BLaER1 (cell line): ENCODE results near the gene COL4A6.

Source experiments
- H3K27ac ChIP-seq: shearing (Covaris generic); formaldehyde crosslinking; 2 replicates; pipeline ENCODE4 v1.8.1; 2022
- H3K27me3 ChIP-seq: shearing (Covaris generic); formaldehyde crosslinking; 2 replicates; pipeline ENCODE4 v1.8.1; 2022
- H3K36me3 ChIP-seq: shearing (Covaris generic); formaldehyde crosslinking; 2 replicates; pipeline ENCODE4 v1.8.1; 2022
- H3K4me1 ChIP-seq: shearing (Covaris generic); formaldehyde crosslinking; 2 replicates; pipeline ENCODE4 v1.8.1; 2022
- H3K4me2 ChIP-seq: shearing (Covaris generic); formaldehyde crosslinking; 2 replicates; pipeline ENCODE4 v1.8.1; 2022
- H3K4me3 ChIP-seq: shearing (Covaris generic); formaldehyde crosslinking; 2 replicates; pipeline ENCODE4 v1.8.1; 2022
- H3K9ac ChIP-seq: shearing (Covaris generic); formaldehyde crosslinking; 2 replicates; pipeline ENCODE4 v1.8.1; 2022
- H3K9me3 ChIP-seq: shearing (Covaris generic); formaldehyde crosslinking; 2 replicates; pipeline ENCODE4 v1.8.1; 2022
- H4K20me1 ChIP-seq: shearing (Covaris generic); formaldehyde crosslinking; 2 replicates; pipeline ENCODE4 v1.8.1; 2022
- Cebpa-rat ChIP-seq: shearing (Covaris generic); IDR thresholded peaks from 2 replicates; pipeline ENCODE4 v1.8.1; 2022

COL4A6 gene

GRCh38 chrX:108230574-108230973 lies 207.6 kb downstream of the COL4A6 start:
- Histone ChIP-seq H3K27ac (no peak overlapping the region), H3K4me1 (peaks cover 2% of the 10 kb centered on the region), H4K20me1 (no peaks in the 10 kb centered on the region; the same call in 1 of the 2 replicates), H3K27me3 (peaks cover 97% of the 10 kb centered on the region), H3K4me3 (no peak overlapping the region), H3K36me3 (no peaks in the 10 kb centered on the region), H3K4me2 (no peak overlapping the region), H3K9me3 (no peaks in the 10 kb centered on the region), H3K9ac (no peak overlapping the region)
- TF ChIP-seq Cebpa-rat = no peak

GRCh38 chrX:108224727-108225621 lies 213.2 kb downstream of the COL4A6 start:
- H3K9me3 ChIP-seq = no peaks in the 10 kb centered on the region
- no peak overlapping the region for H3K9ac ChIP-seq
- no peak overlapping the region for H3K4me3 ChIP-seq
- H3K36me3 ChIP-seq = no peaks in the 10 kb centered on the region
- no peak for TF ChIP-seq Cebpa-rat
- H3K27ac ChIP-seq = no peak overlapping the region
- peak overlapping the region; percentile 45 for H3K4me2 ChIP-seq
- H4K20me1 ChIP-seq = peaks cover 5% of the 10 kb centered on the region; the same call in 1 of the 2 replicates
- H3K4me1 ChIP-seq = peaks cover 9% of the 10 kb centered on the region
- peaks cover 95% of the 10 kb centered on the region for H3K27me3 ChIP-seq

- H4K20me1 ChIP-seq = peaks cover 5% of the 10 kb centered on the region; the same call in 1 of the 2 replicates
- no peaks in the 10 kb centered on the region for H3K9me3 ChIP-seq
- H3K4me2 ChIP-seq = no peak overlapping the region
- TF ChIP-seq Cebpa-rat = no peak
- no peak overlapping the region for H3K4me3 ChIP-seq
- H3K27me3 ChIP-seq = peaks cover 95% of the 10 kb centered on the region
- no peak overlapping the region for H3K9ac ChIP-seq
- peaks cover 9% of the 10 kb centered on the region for H3K4me1 ChIP-seq
- H3K36me3 ChIP-seq = no peaks in the 10 kb centered on the region
- no peak overlapping the region for H3K27ac ChIP-seq
Observed at GRCh38 chrX:108224218-108224617, 214.0 kb downstream of the COL4A6 start.

- H3K27me3 ChIP-seq = peaks cover 95% of the 10 kb centered on the region
- no peak overlapping the region for H3K9ac ChIP-seq
- peaks cover 5% of the 10 kb centered on the region; the same call in 1 of the 2 replicates for H4K20me1 ChIP-seq
- H3K27ac ChIP-seq = no peak overlapping the region
- H3K36me3 ChIP-seq = no peaks in the 10 kb centered on the region
- H3K4me1 ChIP-seq = peaks cover 9% of the 10 kb centered on the region
- TF ChIP-seq Cebpa-rat = no peak
- no peaks in the 10 kb centered on the region for H3K9me3 ChIP-seq
- H3K4me3 ChIP-seq = no peak overlapping the region
- H3K4me2 ChIP-seq = no peak overlapping the region
Observed at GRCh38 chrX:108223585-108223984, 214.6 kb downstream of the COL4A6 start.

GRCh38 chrX:108221301-108221864 lies 216.8 kb downstream of the COL4A6 start:
- H3K4me2 ChIP-seq = no peak overlapping the region
- no peak overlapping the region for H3K27ac ChIP-seq
- no peak for TF ChIP-seq Cebpa-rat
- peaks cover 5% of the 10 kb centered on the region; the same call in 1 of the 2 replicates for H4K20me1 ChIP-seq
- H3K4me1 ChIP-seq = peaks cover 9% of the 10 kb centered on the region
- no peaks in the 10 kb centered on the region for H3K36me3 ChIP-seq
- H3K9me3 ChIP-seq = no peaks in the 10 kb centered on the region
- H3K4me3 ChIP-seq = no peak overlapping the region
- no peak overlapping the region for H3K9ac ChIP-seq
- peaks cover 97% of the 10 kb centered on the region for H3K27me3 ChIP-seq

GRCh38 chrX:108219949-108220601 lies 218.1 kb downstream of the COL4A6 start:
- no peak for TF ChIP-seq Cebpa-rat
- Histone ChIP-seq H3K4me1 (peaks cover 2% of the 10 kb centered on the region), H3K36me3 (no peaks in the 10 kb centered on the region), H3K4me3 (no peak overlapping the region), H3K4me2 (no peak overlapping the region), H3K27ac (no peak overlapping the region), H3K9ac (no peak overlapping the region), H4K20me1 (peaks cover 1% of the 10 kb centered on the region; the same call in 1 of the 2 replicates), H3K9me3 (no peaks in the 10 kb centered on the region), H3K27me3 (peaks cover 97% of the 10 kb centered on the region)

GRCh38 chrX:108217876-108218275 lies 220.3 kb downstream of the COL4A6 start:
- no peak for TF ChIP-seq Cebpa-rat
- H3K4me1 ChIP-seq = no peaks in the 10 kb centered on the region
- H3K9me3 ChIP-seq = no peaks in the 10 kb centered on the region
- H3K27me3 ChIP-seq = peaks cover 98% of the 10 kb centered on the region
- no peak overlapping the region for H3K9ac ChIP-seq
- H3K36me3 ChIP-seq = no peaks in the 10 kb centered on the region
- no peaks in the 10 kb centered on the region; the same call in 1 of the 2 replicates for H4K20me1 ChIP-seq
- H3K4me3 ChIP-seq = no peak overlapping the region
- no peak overlapping the region for H3K4me2 ChIP-seq
- no peak overlapping the region for H3K27ac ChIP-seq

- Histone ChIP-seq H3K9ac (no peak overlapping the region), H3K4me3 (no peak overlapping the region), H3K27ac (no peak overlapping the region), H4K20me1 (no peaks in the 10 kb centered on the region; the same call in 1 of the 2 replicates), H3K9me3 (no peaks in the 10 kb centered on the region), H3K36me3 (no peaks in the 10 kb centered on the region), H3K27me3 (peaks cover 97% of the 10 kb centered on the region), H3K4me2 (no peak overlapping the region), H3K4me1 (no peaks in the 10 kb centered on the region)
- no peak for TF ChIP-seq Cebpa-rat
Observed at GRCh38 chrX:108216919-108217571, 221.2 kb downstream of the COL4A6 start.

GRCh38 chrX:108216405-108216804 lies 221.8 kb downstream of the COL4A6 start:
- Histone ChIP-seq H3K4me2 (no peak overlapping the region), H3K9me3 (no peaks in the 10 kb centered on the region), H3K27ac (no peak overlapping the region), H3K9ac (no peak overlapping the region), H3K36me3 (no peaks in the 10 kb centered on the region), H3K4me1 (no peaks in the 10 kb centered on the region), H3K27me3 (peaks cover 97% of the 10 kb centered on the region), H4K20me1 (no peaks in the 10 kb centered on the region; the same call in 1 of the 2 replicates), H3K4me3 (no peak overlapping the region)
- TF ChIP-seq Cebpa-rat = no peak
